Measurements from ENCODE around the gene SERTM2. TPM values are rescaled to one million over a fixed set of nuclear protein-coding genes. Genes with fewer than 3 reads are reported as not detected.
"Not testable (repeated sequence)": the region's sequence is repeated elsewhere in the genome, so short reads cannot be mapped to it uniquely, and the experiment has no call there.

Gene SERTM2
- total RNA-seq, 1 experiment from 2014 or later = not detected

DNA sequence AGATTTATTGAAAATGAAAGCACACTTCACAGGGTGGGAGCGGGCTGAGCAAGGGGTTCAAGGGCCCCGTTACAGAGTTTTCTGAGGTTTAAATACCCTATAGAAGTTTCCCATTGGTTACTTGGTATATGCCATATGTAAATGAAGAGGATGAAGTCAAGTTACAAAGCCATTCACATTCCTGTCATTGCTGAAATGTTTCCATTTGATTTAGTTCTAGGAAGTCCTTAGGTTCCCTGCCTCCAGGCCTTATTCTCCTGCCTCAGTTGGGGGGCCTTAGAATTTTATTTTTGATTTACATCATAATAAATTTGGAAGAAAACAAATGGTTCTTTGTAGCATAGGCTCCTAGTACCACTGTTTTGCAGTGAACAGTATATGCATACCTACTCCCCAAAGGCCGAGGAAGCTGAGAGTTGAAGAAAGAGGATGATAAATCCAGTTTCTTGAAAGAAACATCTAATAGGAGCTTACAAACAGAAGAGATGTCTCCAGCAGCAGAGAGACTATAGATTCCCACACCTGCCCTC lies 31.8 kb downstream of the SERTM2 start:
- ATAC-seq = no peak
- intact Hi-C loops (cut with micrococcal nuclease) = no loop called here
- no peaks in the 10 kb centered on the region for H3K27me3 ChIP-seq (ENCODE audit: insufficient read depth, low read length)

DNA sequence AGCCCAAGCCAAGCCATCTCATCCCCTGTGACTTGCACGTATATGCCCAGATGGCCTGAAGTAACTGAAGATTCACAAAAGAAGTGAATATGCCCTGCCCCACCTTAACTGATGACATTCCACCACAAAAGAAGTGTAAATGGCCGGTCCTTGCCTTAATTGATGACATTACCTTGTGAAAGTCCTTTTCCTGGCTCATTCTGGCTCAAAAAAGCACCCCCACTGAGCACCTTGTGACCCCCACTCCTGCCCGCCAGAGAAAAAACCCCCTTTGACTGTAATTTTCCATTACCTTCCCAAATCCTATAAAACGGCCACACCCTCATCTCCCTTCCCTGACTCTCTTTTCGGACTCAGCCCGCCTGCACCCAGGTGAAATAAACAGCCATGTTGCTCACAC lies 37.8 kb downstream of the SERTM2 start:
- DNase-seq (ENCODE audit: low read depth, low spot score); H3K9me3 ChIP-seq (ENCODE audit: control insufficient read depth in 1 of 2, insufficient read depth in 1 of 2, low read depth in 1 of 2, low read length in 2 of 2); H3K27ac ChIP-seq (ENCODE audit: low read depth, low read length); H3K9ac ChIP-seq (ENCODE audit: low read length); intact Hi-C loops (cut with micrococcal nuclease); ATAC-seq; H3K4me2 ChIP-seq (ENCODE audit: low read length); CTCF ChIA-PET; POLR2A ChIA-PET; H2AFZ ChIP-seq (ENCODE audit: low read depth, low read length, poor library complexity, severe bottlenecking); H3K27me3 ChIP-seq (ENCODE audit: insufficient read depth, low read length); H4K20me1 ChIP-seq (ENCODE audit: insufficient read depth); H3K36me3 ChIP-seq (ENCODE audit: control insufficient read depth in 1 of 2, insufficient read depth in 2 of 2, low read length in 2 of 2); H3K9me2 ChIP-seq (ENCODE audit: insufficient read depth); BruUV-seq (replicated peaks); H3K4me3 ChIP-seq (replicated peaks in 1 of 2; ENCODE audit: low read depth in 1 of 2, low read length in 2 of 2); H3K4me1 ChIP-seq (ENCODE audit: control insufficient read depth in 1 of 2, insufficient read depth in 2 of 2, low read length in 2 of 2); H3K79me2 ChIP-seq (ENCODE audit: insufficient read depth, low read length); RAD21 ChIA-PET (ENCODE audit: low non-redundant PET in 1 of 2, low total read pairs in 2 of 2, uncharacterized antibody in 2 of 2, unreplicated experiment in 2 of 2): not testable (repeated sequence)

More for the DNA sequence above, 31.8 kb downstream of the SERTM2 start:
- Histone ChIP-seq H3K9me2 (ENCODE audit: insufficient read depth) (no peaks in the 10 kb centered on the region), H3K27ac (ENCODE audit: low read depth, low read length) (no peak overlapping the region), H3K36me3 (ENCODE audit: control insufficient read depth in 1 of 2, insufficient read depth in 2 of 2, low read length in 2 of 2) (no peaks in the 10 kb centered on the region), H3K79me2 (ENCODE audit: insufficient read depth, low read length) (no peaks in the 10 kb centered on the region), H3K4me2 (ENCODE audit: low read length) (no peak overlapping the region), H3K4me3 (replicated peaks in 1 of 2; ENCODE audit: low read depth in 1 of 2, low read length in 2 of 2) (no peak overlapping the region), H3K9ac (ENCODE audit: low read length) (no peak overlapping the region), H3K4me1 (ENCODE audit: control insufficient read depth in 1 of 2, insufficient read depth in 2 of 2, low read length in 2 of 2) (no peaks in the 10 kb centered on the region), H3K9me3 (ENCODE audit: control insufficient read depth in 1 of 2, insufficient read depth in 1 of 2, low read depth in 1 of 2, low read length in 2 of 2) (no peaks in the 10 kb centered on the region), H4K20me1 (ENCODE audit: insufficient read depth) (no peaks in the 10 kb centered on the region), H2AFZ (ENCODE audit: low read depth, low read length, poor library complexity, severe bottlenecking) (no peak overlapping the region)
- TF ChIP-seq YY1 (IDR thresholded peaks at IDR 0.05; ENCODE audit: extremely low read depth, insufficient replicate concordance, low read depth, low read length) (no peak), SRF (IDR thresholded peaks at IDR 0.05; ENCODE audit: low read depth) (no peak), CBX3 (IDR thresholded peaks at IDR 0.05; ENCODE audit: low read depth) (no peak), ZFX (IDR thresholded peaks at IDR 0.05) (no peak), EZH2phosphoT487 (IDR thresholded peaks at IDR 0.05; ENCODE audit: borderline replicate concordance) (no peak)
- ChIA-PET CTCF (no interaction called here), POLR2A (no interaction called here), RAD21 (ENCODE audit: low non-redundant PET in 1 of 2, low total read pairs in 2 of 2, uncharacterized antibody in 2 of 2, unreplicated experiment in 2 of 2) (no interaction called here)
- no peak for DNase-seq (ENCODE audit: low read depth, low spot score)
- no TSS peak for BruUV-seq (replicated peaks)

All from HCT116 (cell line).